NT2/D1 (cell line): Measurements from ENCODE around the gene MAST1.

Experiments
- SUZ12 ChIP-seq: IDR thresholded peaks from 2 replicates; pipeline ENCODE4 v1.6.1; 2011; ENCODE audit not compliant: insufficient read length, insufficient read depth; ENCODE audit errors: extremely low read depth
- YY1 ChIP-seq: IDR thresholded peaks from 2 replicates; pipeline ENCODE4 v1.6.1; 2011; ENCODE audit not compliant: insufficient read length, insufficient read depth

DNA sequence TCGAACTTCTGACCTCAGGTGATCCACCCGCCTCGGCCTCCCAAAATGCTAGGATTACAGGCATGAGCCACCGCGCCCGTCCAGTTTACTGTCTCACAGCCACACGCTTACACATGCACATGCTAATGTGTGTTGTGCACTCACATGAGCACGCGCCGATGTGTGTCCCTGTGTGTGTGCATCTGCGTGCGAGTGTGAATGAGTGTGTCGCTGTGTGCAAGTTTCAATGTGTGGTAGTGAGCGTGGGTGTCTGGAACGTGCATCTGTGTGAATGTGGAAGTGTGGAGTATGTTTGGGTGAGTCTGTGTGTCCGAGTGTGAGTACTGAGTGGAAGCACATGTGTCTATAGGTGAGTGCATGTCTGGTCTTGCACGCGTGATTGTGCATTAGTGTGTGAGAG, 4.2 kb downstream of the MAST1 start:
- TF ChIP-seq SUZ12 (no peak), YY1 (no peak)
